Nephron progenitor cell (in vitro differentiated cells): ENCODE measurements around the gene PRF1.

Experiments
- DNase-seq: peaks from one replicate; pipeline ENCODE4 v3.0.0; 2021
- H3K27ac Mint-ChIP-seq: 2 replicates; pipeline ENCODE4 v1.8.0; 2021; ENCODE audit warnings: mild to moderate bottlenecking, moderate library complexity, mixed read lengths
- H3K27me3 Mint-ChIP-seq: 2 replicates; pipeline ENCODE4 v1.8.0; 2021; ENCODE audit warnings: mild to moderate bottlenecking, low read depth, mixed read lengths; ENCODE audit not compliant: poor library complexity
- H3K36me3 Mint-ChIP-seq: 2 replicates; pipeline ENCODE4 v1.8.0; 2021; ENCODE audit warnings: low read depth, mixed read lengths
- H3K4me1 Mint-ChIP-seq: 2 replicates; pipeline ENCODE4 v1.8.0; 2021; ENCODE audit warnings: mixed read lengths
- H3K4me3 Mint-ChIP-seq: 2 replicates; pipeline ENCODE4 v1.8.0; 2021; ENCODE audit warnings: mild to moderate bottlenecking, moderate library complexity, mixed read lengths
- H3K9me3 Mint-ChIP-seq: 2 replicates; pipeline ENCODE4 v1.8.0; 2021; ENCODE audit warnings: mild to moderate bottlenecking, moderate library complexity, mixed read lengths
- CTCF ChIP-seq: fragments of 200-600 bp; sonication (generic); IDR thresholded peaks from 2 replicates; pipeline ENCODE4 v1.5.0; 2021; ENCODE audit warnings: antibody characterized with exemption

The PRF1 gene

GRCh38 chr10:70626056-70626455 is 23.5 kb upstream of the PRF1 start:
- Mint-ChIP-seq H3K36me3 (peaks cover 7% of the 10 kb centered on the region), H3K27me3 (no peaks in the 10 kb centered on the region), H3K4me1 (peaks cover 5% of the 10 kb centered on the region), H3K4me3 (no peak overlapping the region), H3K9me3 (peaks cover 36% of the 10 kb centered on the region), H3K27ac (no peak overlapping the region)
- TF ChIP-seq CTCF, result no peak
- no peak for DNase-seq

GRCh38 chr10:70622981-70623844 is 20.7 kb upstream of the PRF1 start:
- peaks cover 22% of the 10 kb centered on the region for H3K36me3 Mint-ChIP-seq

GRCh38 chr10:70622541-70622940 is 20.0 kb upstream of the PRF1 start:
- DNase-seq, result no peak
- no peak overlapping the region for H3K4me3 Mint-ChIP-seq
- H3K36me3 Mint-ChIP-seq, result peaks cover 22% of the 10 kb centered on the region
- H3K4me1 Mint-ChIP-seq, result peaks cover 5% of the 10 kb centered on the region
- no peak for TF ChIP-seq CTCF
- peaks cover 41% of the 10 kb centered on the region for H3K9me3 Mint-ChIP-seq
- peaks cover 2% of the 10 kb centered on the region for H3K27me3 Mint-ChIP-seq
- no peak overlapping the region for H3K27ac Mint-ChIP-seq

More at GRCh38 chr10:70622981-70623844, 20.7 kb upstream of the PRF1 start:
- Mint-ChIP-seq H3K9me3 (peaks cover 47% of the 10 kb centered on the region), H3K27ac (no peak overlapping the region), H3K27me3 (no peaks in the 10 kb centered on the region), H3K4me1 (peaks cover 5% of the 10 kb centered on the region), H3K4me3 (no peak overlapping the region)
- DNase-seq, result no peak
- no peak for TF ChIP-seq CTCF

GRCh38 chr10:70621503-70622078 is 19.1 kb upstream of the PRF1 start:
- TF ChIP-seq CTCF, result no peak
- Mint-ChIP-seq H3K9me3 (peaks cover 36% of the 10 kb centered on the region), H3K4me1 (peaks cover 5% of the 10 kb centered on the region), H3K4me3 (no peak overlapping the region), H3K27me3 (peaks cover 4% of the 10 kb centered on the region), H3K27ac (no peak overlapping the region), H3K36me3 (peaks cover 22% of the 10 kb centered on the region)
- DNase-seq, result no peak

GRCh38 chr10:70620020-70620289 is 17.4 kb upstream of the PRF1 start:
- DNase-seq, result no peak
- H3K36me3 Mint-ChIP-seq, result peaks cover 22% of the 10 kb centered on the region
- H3K27me3 Mint-ChIP-seq, result peaks cover 4% of the 10 kb centered on the region
- no peak overlapping the region for H3K27ac Mint-ChIP-seq
- H3K9me3 Mint-ChIP-seq, result peaks cover 48% of the 10 kb centered on the region
- TF ChIP-seq CTCF, result no peak
- H3K4me3 Mint-ChIP-seq, result no peak overlapping the region
- H3K4me1 Mint-ChIP-seq, result no peaks in the 10 kb centered on the region
